ENCODE measurements around the gene SRMS. TPM values are rescaled to one million over a fixed set of nuclear protein-coding genes. Genes with fewer than 3 reads are reported as not detected.

Gene SRMS
- total and polyA plus RNA-seq, 2 donors (not counting 3 experiments of a cell fraction or from before 2014, with no cell fraction given), result not detected

DNA sequence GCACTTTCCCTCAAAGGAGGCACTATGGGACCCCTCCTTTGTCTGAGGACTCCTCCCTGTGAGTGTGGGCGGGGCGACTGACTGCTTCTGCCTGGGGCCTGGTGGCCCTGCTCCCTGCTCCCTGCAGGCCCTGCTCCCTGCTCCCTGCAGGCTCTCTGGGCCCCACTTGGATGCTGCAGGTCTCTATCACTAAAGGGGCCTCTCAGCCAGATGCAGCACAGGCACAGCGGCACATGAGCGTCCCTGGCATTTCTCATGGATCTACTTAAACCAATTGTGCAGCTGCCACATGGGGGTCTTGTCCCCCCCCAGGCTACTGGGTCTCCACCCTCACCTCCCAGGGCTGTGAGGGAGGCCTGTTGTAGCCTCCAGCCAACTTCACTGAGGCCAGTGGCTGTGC, 56.5 kb downstream of the SRMS start:
- dilution Hi-C loops (cut with MboI; ENCODE audit: extremely low pct_ligation_motif_present, low sequenced_read_pairs), result no loop called here
- BruUV-seq (replicated peaks), result no TSS peak

More for the DNA sequence above, 56.5 kb downstream of the SRMS start:
- FAIRE-seq, result no peak
- ChIA-PET CTCF (no interaction called here), POLR2A (no interaction called here)
- H3K27ac ChIP-seq (ENCODE audit: insufficient read depth, low read depth, low read length), result no peak overlapping the region
- no peak for DNase-seq (ENCODE audit: low read depth, low spot score)
- H3K79me2 ChIP-seq (ENCODE audit: control insufficient read depth, insufficient read depth, low read length), result no peaks in the 10 kb centered on the region
- TF ChIP-seq EZH2 (IDR thresholded peaks at IDR 0.05; ENCODE audit: borderline replicate concordance, low read depth, low read length, severe bottlenecking) (no peak), GATA2 (IDR thresholded peaks at IDR 0.05; ENCODE audit: insufficient read depth, insufficient read length, low read depth, low read length) (no peak), JUN (IDR thresholded peaks at IDR 0.05; ENCODE audit: borderline replicate concordance, insufficient read depth, insufficient read length, low read depth) (no peak), POLR2AphosphoS5 (IDR thresholded peaks at IDR 0.05; ENCODE audit: insufficient read depth, low read depth, low read length) (no peak), MAX (IDR thresholded peaks at IDR 0.05; ENCODE audit: insufficient read depth, insufficient read length) (no peak), MYC (IDR thresholded peaks at IDR 0.05; ENCODE audit: low read depth, low read length) (no peak), FOS (IDR thresholded peaks at IDR 0.05; ENCODE audit: borderline replicate concordance, insufficient read depth, low read length) (no peak), POLR2A (IDR thresholded peaks at IDR 0.05; ENCODE audit: low read depth, low read length) (no peak)
- TF ChIP-seq, protein P1, sequence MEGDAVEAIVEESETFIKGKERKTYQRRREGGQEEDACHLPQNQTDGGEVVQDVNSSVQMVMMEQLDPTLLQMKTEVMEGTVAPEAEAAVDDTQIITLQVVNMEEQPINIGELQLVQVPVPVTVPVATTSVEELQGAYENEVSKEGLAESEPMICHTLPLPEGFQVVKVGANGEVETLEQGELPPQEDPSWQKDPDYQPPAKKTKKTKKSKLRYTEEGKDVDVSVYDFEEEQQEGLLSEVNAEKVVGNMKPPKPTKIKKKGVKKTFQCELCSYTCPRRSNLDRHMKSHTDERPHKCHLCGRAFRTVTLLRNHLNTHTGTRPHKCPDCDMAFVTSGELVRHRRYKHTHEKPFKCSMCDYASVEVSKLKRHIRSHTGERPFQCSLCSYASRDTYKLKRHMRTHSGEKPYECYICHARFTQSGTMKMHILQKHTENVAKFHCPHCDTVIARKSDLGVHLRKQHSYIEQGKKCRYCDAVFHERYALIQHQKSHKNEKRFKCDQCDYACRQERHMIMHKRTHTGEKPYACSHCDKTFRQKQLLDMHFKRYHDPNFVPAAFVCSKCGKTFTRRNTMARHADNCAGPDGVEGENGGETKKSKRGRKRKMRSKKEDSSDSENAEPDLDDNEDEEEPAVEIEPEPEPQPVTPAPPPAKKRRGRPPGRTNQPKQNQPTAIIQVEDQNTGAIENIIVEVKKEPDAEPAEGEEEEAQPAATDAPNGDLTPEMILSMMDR (IDR thresholded peaks at IDR 0.05; ENCODE audit: extremely low read depth in 1 of 2, insufficient read depth in 1 of 2, low read depth in 1 of 2, low read length in 2 of 2), result no peak
- H3K9me3 ChIP-seq (replicated peaks; ENCODE audit: control insufficient read depth, insufficient read depth, low read length), result no peaks in the 10 kb centered on the region
- no peak overlapping the region for H3K4me3 ChIP-seq (replicated peaks in 1 of 3; ENCODE audit: insufficient read depth in 1 of 3, low read depth in 1 of 3, low read length in 3 of 3)
- no peaks in the 10 kb centered on the region for H3K9me1 ChIP-seq (replicated peaks; ENCODE audit: control insufficient read depth, extremely low read depth, insufficient read depth, low read length)
- H3K4me1 ChIP-seq (ENCODE audit: control insufficient read depth, extremely low read depth, insufficient read depth, low read length), result no peaks in the 10 kb centered on the region
- H3K27me3 ChIP-seq (ENCODE audit: control insufficient read depth in 2 of 2, insufficient read depth in 2 of 2, low read length in 2 of 2), result no peaks in the 10 kb centered on the region
- no peak overlapping the region for H3K9ac ChIP-seq (replicated peaks; ENCODE audit: extremely low read depth, insufficient read depth, low read length)
- H3K4me2 ChIP-seq (ENCODE audit: insufficient read depth, low read length), result no peak overlapping the region
- H4K20me1 ChIP-seq (replicated peaks; ENCODE audit: control insufficient read depth, extremely low read depth, insufficient read depth, low read length), result no peaks in the 10 kb centered on the region
- no peak overlapping the region for H2AFZ ChIP-seq (ENCODE audit: low read depth, low read length)
- H3K36me3 ChIP-seq (ENCODE audit: control insufficient read depth in 2 of 2, extremely low read depth in 1 of 2, insufficient read depth in 2 of 2, low read length in 2 of 2), result no peaks in the 10 kb centered on the region
- intact Hi-C loops (cut with micrococcal nuclease), result no loop called here

Other genes with a start within 250 kb of the SRMS start
- gene CHRNA4, start 186.4 kb downstream of the SRMS start, total RNA-seq, result not detected in 2 replicates
- not detected in 2 replicates for gene CHRNA4, start 186.4 kb downstream of the SRMS start, polyA plus RNA-seq
- gene KCNQ2, start 75.1 kb downstream of the SRMS start, total RNA-seq, result not detected in 2 replicates
- not detected in 2 replicates for gene KCNQ2, start 75.1 kb downstream of the SRMS start, polyA plus RNA-seq
- 2.9 and 3.4 TPM in 2 replicates for gene EEF1A2, start 48.7 kb downstream of the SRMS start, total RNA-seq
- gene EEF1A2, start 48.7 kb downstream of the SRMS start, polyA plus RNA-seq, result 2.7 and 2.9 TPM in 2 replicates
- 219 and 233 TPM in 2 replicates for gene PPDPF, start 27.0 kb downstream of the SRMS start, total RNA-seq
- 52.2 and 58.9 TPM in 2 replicates for gene PPDPF, start 27.0 kb downstream of the SRMS start, polyA plus RNA-seq
- 0.18 TPM in 1 of 2 replicates, not detected in the other for gene PTK6, start 10.4 kb downstream of the SRMS start, total RNA-seq
- 0.05 TPM in 1 of 2 replicates, not detected in the other for gene PTK6, start 10.4 kb downstream of the SRMS start, polyA plus RNA-seq
- 0.51 and 0.71 TPM in 2 replicates for gene FNDC11, start 6.4 kb upstream of the SRMS start, total RNA-seq
- gene FNDC11, start 6.4 kb upstream of the SRMS start, polyA plus RNA-seq, result 1.9 and 3.4 TPM in 2 replicates
- 29.2 and 33.2 TPM in 2 replicates for gene HELZ2, start 26.5 kb upstream of the SRMS start, total RNA-seq
- gene HELZ2, start 26.5 kb upstream of the SRMS start, polyA plus RNA-seq, result 10.6 and 16.2 TPM in 2 replicates
- 12.1 and 14.1 TPM in 2 replicates for gene GMEB2, start 79.4 kb upstream of the SRMS start, total RNA-seq
- 12.7 and 13.4 TPM in 2 replicates for gene GMEB2, start 79.4 kb upstream of the SRMS start, polyA plus RNA-seq
- 1.7 and 1.8 TPM in 2 replicates for gene STMN3, start 105.7 kb upstream of the SRMS start, total RNA-seq
- gene STMN3, start 105.7 kb upstream of the SRMS start, polyA plus RNA-seq, result 4.7 and 8.4 TPM in 2 replicates
- 38.6 and 44.9 TPM in 2 replicates for gene RTEL1, start 110.6 kb upstream of the SRMS start, total RNA-seq
- 17.0 and 20.6 TPM in 2 replicates for gene RTEL1, start 110.6 kb upstream of the SRMS start, polyA plus RNA-seq
- gene TNFRSF6B, start 148.9 kb upstream of the SRMS start, total RNA-seq, result 0.69 TPM in 1 of 2 replicates, not detected in the other
- 11.3 and 20.6 TPM in 2 replicates for gene TNFRSF6B, start 148.9 kb upstream of the SRMS start, polyA plus RNA-seq
- gene ARFRP1, start 160.2 kb upstream of the SRMS start, total RNA-seq, result 51.6 and 56.3 TPM in 2 replicates
- gene ARFRP1, start 160.2 kb upstream of the SRMS start, polyA plus RNA-seq, result 37.0 and 48.7 TPM in 2 replicates
- gene ZGPAT, start 160.3 kb upstream of the SRMS start, total RNA-seq, result 29.3 and 31.7 TPM in 2 replicates
- 23.1 and 24.4 TPM in 2 replicates for gene ZGPAT, start 160.3 kb upstream of the SRMS start, polyA plus RNA-seq
- gene LIME1, start 188.9 kb upstream of the SRMS start, total RNA-seq, result 11.5 and 12.2 TPM in 2 replicates
- gene LIME1, start 188.9 kb upstream of the SRMS start, polyA plus RNA-seq, result 10.7 and 16.3 TPM in 2 replicates
- gene SLC2A4RG, start 192.0 kb upstream of the SRMS start, total RNA-seq, result 69.3 and 69.4 TPM in 2 replicates
- 41.7 and 66.5 TPM in 2 replicates for gene SLC2A4RG, start 192.0 kb upstream of the SRMS start, polyA plus RNA-seq

Data from endothelial cell of umbilical vein (primary cell).